ENCODE results near the gene RAD18. TPM values are rescaled to one million over a fixed set of nuclear protein-coding genes. Genes with fewer than 3 reads are reported as not detected.

The RAD18 gene
- total and polyA plus RNA-seq, 12 donors, result 2.0 to 11.4 (median 8.5) TPM

DNA sequence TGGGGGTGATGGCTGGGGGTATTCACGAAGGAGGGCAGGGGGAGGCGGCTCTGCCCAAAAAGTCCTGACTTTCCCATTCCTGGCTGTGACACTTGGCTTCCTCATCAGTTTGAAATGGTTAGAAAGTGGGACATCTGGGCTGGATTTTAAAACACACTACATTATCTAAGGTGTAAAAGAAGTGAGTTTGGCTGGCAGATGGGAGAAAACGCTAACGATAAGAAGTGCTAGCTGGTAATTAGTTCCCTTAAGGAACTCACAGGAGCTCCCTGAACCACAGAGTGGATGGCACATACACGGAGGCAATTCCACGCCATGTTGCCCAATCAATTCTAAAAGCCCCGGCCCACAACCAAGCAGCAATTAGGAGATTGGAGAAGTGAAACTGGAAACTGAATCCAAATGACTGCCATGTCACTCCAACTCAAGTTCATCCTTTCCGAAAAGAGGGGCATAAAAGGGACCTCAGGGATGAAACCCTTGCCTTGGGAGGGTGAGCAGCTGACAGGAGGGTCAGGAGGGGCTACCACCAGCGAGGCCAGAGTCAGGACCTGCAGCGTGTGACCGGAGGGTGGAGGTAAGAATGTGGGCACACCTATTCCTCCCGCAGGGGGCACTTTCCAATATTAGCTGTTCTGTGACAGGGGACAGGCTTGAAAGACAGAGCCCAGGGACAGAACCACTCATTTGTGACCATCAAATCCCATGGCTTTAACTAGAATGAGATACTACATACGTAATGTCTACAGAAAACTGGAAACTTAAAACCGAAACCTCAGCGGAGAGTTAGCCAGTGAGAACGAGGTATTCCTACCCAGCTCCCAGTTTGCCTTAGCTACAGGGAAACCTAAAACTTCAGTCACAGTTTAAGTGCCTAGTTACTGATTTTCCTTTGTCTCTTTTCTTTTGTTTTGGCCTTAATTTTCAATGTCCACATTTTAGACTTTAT lies 98.6 kb downstream of the RAD18 start:
- 76 to 85% (median 81%) methylated on average over 16 of the region's 16 CpGs for WGBS, 4 donors
- H3K27me3 ChIP-seq, result no peaks in the 10 kb centered on the region
- intact Hi-C loops (cut with DNase I), result no loop called here
- no peaks in the 10 kb centered on the region for H3K4me1 ChIP-seq (replicated peaks in 1 of 2)
- TF ChIP-seq POLR2A (IDR thresholded peaks at IDR 0.05), result no peak
- TF ChIP-seq, protein P1, sequence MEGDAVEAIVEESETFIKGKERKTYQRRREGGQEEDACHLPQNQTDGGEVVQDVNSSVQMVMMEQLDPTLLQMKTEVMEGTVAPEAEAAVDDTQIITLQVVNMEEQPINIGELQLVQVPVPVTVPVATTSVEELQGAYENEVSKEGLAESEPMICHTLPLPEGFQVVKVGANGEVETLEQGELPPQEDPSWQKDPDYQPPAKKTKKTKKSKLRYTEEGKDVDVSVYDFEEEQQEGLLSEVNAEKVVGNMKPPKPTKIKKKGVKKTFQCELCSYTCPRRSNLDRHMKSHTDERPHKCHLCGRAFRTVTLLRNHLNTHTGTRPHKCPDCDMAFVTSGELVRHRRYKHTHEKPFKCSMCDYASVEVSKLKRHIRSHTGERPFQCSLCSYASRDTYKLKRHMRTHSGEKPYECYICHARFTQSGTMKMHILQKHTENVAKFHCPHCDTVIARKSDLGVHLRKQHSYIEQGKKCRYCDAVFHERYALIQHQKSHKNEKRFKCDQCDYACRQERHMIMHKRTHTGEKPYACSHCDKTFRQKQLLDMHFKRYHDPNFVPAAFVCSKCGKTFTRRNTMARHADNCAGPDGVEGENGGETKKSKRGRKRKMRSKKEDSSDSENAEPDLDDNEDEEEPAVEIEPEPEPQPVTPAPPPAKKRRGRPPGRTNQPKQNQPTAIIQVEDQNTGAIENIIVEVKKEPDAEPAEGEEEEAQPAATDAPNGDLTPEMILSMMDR (IDR thresholded peaks at IDR 0.05), result no peak
- H3K36me3 ChIP-seq (replicated peaks in 1 of 2), result no peaks in the 10 kb centered on the region
- no peak for DNase-seq
- H3K27ac ChIP-seq, result no peak overlapping the region
- no peak overlapping the region for H3K4me3 ChIP-seq
- no peaks in the 10 kb centered on the region for H3K9me3 ChIP-seq (replicated peaks in 1 of 3)

DNA sequence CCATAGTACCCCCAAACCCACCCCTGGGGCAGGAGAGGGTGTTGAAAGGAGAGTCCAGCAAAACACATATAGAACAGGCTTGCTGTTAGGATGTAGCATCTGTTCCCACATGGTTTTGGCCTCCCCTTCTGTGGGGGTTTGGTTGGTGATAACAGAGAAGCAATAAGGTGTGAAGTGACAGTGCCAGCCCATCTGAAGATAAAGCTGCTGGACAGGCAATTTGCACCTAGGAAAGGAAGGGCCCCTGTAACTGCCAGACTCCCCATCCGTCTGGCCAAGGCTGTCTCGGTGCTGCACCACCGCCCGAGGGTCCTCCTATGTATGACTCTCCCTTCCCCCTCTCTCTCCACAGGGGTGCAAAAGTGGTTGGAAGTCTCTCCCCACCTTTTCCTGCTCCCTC lies 99.4 kb downstream of the RAD18 start:
- Histone ChIP-seq H3K4me3 (no peak overlapping the region), H3K4me1 (replicated peaks in 1 of 2) (no peaks in the 10 kb centered on the region), H3K27ac (no peak overlapping the region), H3K27me3 (no peaks in the 10 kb centered on the region), H3K9me3 (replicated peaks in 1 of 3) (no peaks in the 10 kb centered on the region), H3K36me3 (replicated peaks in 1 of 2) (no peaks in the 10 kb centered on the region)
- 89 to 100% (median 95%) methylated on average over 4 of the region's 4 CpGs for WGBS, 4 donors
- no peak for DNase-seq
- TF ChIP-seq, protein P1 (IDR thresholded peaks at IDR 0.05), result no peak
- TF ChIP-seq POLR2A (IDR thresholded peaks at IDR 0.05), result no peak
- intact Hi-C loops (cut with DNase I), result no loop called here

DNA sequence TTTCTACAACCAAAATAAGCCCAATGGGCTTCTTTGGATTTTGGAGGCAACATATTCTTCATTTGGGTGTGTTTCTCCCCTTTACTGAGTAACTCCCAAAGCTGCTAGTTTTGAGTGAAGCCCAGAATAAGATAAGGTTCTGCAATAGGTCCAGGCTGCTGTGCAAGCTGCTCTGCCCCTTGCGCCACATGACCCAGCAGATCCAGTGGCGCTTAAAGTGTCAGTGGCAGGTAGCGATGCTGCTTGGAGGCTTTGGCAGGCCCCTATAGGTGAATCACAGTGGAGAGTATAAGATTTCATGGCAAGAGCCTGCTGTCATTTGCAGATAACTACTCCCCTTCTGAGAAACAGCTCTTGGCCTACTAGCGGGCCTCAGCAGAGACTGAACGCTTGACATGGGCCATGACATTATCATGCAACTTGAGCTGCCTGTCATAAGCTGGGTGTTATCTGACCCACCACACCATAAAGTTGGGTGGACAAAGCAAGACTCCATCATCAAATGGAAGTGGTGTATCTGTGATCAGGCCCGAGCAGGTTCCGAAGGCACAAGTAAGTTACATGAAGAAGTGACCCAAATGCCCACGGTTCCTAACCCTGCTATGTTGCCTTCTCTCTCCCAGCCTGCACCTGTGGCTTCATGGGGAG lies 105.4 kb downstream of the RAD18 start:
- no peaks in the 10 kb centered on the region for H3K36me3 ChIP-seq (replicated peaks in 1 of 2)
- WGBS, 4 donors, result 91 to 99% (median 97%) methylated on average over 6 to 8 of the region's 8 CpGs
- no peaks in the 10 kb centered on the region for H3K9me3 ChIP-seq (replicated peaks in 1 of 3)
- TF ChIP-seq, protein P1 (IDR thresholded peaks at IDR 0.05), result no peak
- no peak for TF ChIP-seq POLR2A (IDR thresholded peaks at IDR 0.05)
- intact Hi-C loops (cut with DNase I), result no loop called here
- H3K4me1 ChIP-seq (replicated peaks in 1 of 2), result no peaks in the 10 kb centered on the region
- no peak overlapping the region for H3K27ac ChIP-seq
- H3K27me3 ChIP-seq, result no peaks in the 10 kb centered on the region
- H3K4me3 ChIP-seq, result no peak overlapping the region
- no peak for DNase-seq

DNA sequence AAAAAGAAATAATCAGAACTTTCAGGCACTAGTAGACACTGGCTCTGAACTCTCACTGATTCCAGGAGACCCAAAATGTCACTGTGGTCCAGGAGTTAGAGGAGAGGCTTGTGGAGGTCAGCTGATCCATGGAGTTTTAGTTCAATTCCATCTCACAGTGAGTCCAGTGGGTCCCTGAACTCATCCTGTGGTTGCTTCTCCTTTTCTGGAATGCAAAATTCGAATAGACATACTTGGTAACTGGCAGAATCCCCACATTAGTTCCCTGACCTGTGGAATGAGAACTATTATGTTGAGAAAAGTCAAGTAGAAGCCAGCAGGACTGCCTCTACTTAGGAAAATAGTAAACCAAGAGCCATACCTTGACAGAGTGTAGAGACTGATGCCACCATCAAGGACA lies 106.6 kb downstream of the RAD18 start:
- Histone ChIP-seq H3K27ac (no peak overlapping the region), H3K9me3 (replicated peaks in 1 of 3) (no peaks in the 10 kb centered on the region), H3K4me1 (replicated peaks in 1 of 2) (no peaks in the 10 kb centered on the region), H3K36me3 (replicated peaks in 1 of 2) (no peaks in the 10 kb centered on the region), H3K4me3 (no peak overlapping the region), H3K27me3 (no peaks in the 10 kb centered on the region)
- TF ChIP-seq, protein P1 (IDR thresholded peaks at IDR 0.05), result no peak
- no peak for TF ChIP-seq POLR2A (IDR thresholded peaks at IDR 0.05)
- DNase-seq, result no peak
- intact Hi-C loops (cut with DNase I), result no loop called here
- 50 to 97% (median 82%) methylated on average over 1 of the region's 1 CpG for WGBS, 4 donors
